Measurements from ENCODE around the gene ALDH4A1. TPM values are rescaled to one million over a fixed set of nuclear protein-coding genes. Genes with fewer than 3 reads are reported as not detected.
"Not testable (repeated sequence)": the region's sequence is repeated elsewhere in the genome, so short reads cannot be mapped to it uniquely, and the experiment has no call there.

Gene ALDH4A1
- total RNA-seq, 1 donor from 2014 or later = 13.0 TPM

DNA sequence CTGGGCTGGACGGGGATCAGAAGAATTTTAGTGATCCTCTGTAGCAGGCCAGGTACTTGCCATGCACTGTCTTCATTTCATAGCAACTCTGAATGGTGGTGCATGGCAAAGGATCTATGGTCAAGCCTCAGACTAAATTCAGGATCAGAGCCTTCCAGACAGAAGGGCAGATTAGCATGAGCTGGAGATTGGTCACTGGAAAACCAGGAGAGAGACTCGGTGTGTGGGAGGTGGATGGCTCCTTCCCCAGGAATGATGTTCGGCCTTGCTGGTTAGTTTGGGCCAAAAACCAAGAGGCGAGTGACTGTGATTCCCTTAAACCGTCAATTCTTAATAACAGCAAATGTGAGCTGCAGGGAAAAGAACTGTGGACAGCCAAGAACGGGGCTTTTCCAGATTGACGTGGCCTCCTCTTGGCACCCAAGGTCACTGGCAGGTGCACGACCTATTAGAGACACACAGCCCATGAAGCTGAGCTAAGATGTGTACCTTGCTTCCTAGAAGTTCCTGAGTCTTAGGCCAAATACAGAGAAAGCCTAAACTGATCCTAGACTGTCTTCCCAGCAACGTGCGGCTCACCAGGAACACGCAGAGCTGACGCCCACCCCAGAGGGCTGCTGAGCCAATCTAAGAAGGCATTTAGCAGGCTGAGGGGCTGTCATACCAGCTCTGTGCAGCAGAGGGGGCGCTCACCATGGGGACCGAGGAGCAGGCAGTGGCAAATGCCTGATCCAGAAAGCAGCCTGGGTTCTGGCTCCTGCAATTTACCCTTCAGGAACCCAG is 18.5 kb downstream of the ALDH4A1 start:
- intact Hi-C loops (cut with DNase I) = no loop called here
- DNase-seq (ENCODE audit: low spot score) = peak; percentile 86
- peak; percentile 76 for ATAC-seq

DNA sequence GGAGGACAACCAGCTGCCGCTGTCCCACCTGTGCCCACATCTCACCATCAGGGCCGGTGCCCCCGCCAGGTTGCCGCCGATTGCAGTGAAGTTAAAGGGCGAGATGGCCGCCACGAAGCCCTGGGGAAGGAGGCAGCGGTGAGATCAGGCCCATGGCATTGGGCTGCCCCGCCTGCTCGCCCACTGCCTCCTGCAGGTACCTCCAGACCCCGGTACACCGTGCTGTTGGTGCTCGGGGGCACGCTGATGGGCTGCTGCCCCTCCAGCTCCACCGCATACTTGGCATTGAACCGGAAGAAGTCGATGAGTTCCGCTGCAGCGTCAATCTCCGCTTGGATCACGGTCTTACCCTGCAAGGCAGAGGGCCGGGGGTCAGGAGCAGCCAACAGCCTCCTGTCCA is 19.3 kb downstream of the ALDH4A1 start:
- ATAC-seq (no peak), DNase-seq (ENCODE audit: low spot score) (no peak)
- intact Hi-C loops (cut with DNase I) = no loop called here

DNA sequence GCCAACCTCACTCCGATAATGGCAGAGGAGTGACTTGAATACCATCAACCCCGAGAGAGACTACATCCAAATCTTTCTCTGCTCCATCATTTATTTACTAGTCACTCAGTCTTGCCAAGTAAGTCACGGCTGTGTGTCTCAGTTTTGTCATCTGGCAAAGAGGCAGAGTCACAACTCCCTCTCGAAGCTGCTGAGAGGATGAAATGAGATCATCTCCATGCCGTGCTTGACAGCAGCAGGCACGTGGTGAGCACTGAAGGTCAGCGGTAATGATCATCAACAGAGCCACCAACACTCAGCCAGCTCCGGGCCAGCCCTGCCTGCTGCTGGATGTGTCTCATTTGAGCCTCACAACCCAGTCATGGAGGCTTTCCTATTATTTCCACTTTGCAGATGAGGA is 19.9 kb downstream of the ALDH4A1 start:
- no peak for DNase-seq (ENCODE audit: low spot score)
- intact Hi-C loops (cut with DNase I) = no loop called here
- no peak for ATAC-seq

DNA sequence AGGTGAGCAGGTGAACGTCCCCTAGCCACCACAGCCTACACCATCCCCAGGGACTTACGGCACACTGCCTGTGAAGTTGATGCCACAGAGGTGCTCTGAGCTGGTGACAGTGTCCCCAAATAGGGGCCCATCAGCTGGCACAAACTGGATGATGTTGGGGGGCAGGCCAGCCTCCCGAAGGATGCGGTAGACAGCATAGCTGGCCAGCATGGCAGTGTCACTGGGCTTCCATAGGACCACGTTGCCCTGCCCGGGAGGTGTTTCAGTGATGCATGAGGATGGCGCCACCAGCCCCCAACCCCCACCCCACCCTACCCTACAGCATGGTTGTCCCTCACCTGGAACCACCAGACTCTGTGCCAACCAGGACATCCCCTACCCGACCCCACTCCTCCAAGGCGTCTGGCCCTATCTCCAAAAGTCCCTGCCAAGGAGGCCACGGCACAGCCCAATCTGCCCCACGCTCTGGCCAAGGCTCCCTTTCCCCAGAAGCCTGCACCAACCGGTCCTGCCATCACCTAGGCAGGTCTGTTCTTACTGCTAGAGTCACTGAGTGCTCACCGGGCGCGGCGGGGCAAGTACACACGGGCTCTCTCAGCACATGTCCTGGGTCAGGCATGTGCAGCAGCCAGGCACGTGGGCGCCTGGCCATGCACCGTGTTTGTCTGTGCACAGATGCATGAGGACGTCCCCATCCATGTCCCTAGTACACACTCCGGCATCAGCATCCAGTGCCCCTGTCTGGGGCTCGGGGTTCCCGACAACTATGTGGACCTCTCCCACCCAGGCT is 20.5 kb downstream of the ALDH4A1 start:
- intact Hi-C loops (cut with DNase I) = no loop called here
- ATAC-seq (no peak), DNase-seq (ENCODE audit: low spot score) (no peak)

DNA sequence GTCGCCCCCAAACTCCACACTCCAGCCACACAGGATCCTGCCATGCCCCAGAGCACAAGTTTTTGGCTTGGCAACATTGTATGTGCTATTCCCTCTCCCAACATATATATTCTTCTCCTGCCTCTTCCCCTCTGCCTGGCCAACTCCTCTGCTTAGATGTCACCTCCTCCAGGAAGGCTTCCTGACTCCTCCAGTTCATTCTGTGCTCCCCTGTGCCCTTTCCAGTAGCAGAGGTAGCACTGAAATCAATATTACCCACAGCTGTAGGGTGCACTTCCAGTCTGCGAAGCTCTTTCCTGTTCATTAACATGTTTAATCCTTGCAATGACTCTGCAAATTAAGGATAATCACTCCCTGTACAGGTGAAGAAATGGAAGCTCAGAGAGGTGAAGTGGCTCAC is 21.2 kb downstream of the ALDH4A1 start:
- intact Hi-C loops (cut with DNase I) = no loop called here
- no peak for DNase-seq (ENCODE audit: low spot score)
- no peak for ATAC-seq

DNA sequence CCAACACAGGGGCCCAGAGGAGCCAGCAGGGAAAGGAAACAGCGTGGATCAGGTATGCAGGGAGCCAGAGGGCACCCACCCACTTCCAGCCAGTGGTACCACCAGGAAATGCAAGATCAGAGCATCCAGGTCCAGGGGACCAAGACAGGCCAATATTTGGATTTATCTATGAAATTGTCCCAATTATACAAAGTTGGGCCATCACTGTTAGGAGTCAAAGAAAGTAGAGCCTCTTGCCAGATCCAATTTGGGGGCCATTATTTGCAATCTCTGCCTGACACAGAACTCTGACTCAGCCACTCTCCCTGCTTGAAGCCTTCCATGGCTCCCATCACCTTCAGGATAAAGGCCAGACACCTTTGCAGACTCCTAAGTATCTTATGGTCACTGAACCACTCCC is 21.8 kb downstream of the ALDH4A1 start:
- ATAC-seq = no peak
- intact Hi-C loops (cut with DNase I) = no loop called here
- DNase-seq (ENCODE audit: low spot score) = no peak

DNA sequence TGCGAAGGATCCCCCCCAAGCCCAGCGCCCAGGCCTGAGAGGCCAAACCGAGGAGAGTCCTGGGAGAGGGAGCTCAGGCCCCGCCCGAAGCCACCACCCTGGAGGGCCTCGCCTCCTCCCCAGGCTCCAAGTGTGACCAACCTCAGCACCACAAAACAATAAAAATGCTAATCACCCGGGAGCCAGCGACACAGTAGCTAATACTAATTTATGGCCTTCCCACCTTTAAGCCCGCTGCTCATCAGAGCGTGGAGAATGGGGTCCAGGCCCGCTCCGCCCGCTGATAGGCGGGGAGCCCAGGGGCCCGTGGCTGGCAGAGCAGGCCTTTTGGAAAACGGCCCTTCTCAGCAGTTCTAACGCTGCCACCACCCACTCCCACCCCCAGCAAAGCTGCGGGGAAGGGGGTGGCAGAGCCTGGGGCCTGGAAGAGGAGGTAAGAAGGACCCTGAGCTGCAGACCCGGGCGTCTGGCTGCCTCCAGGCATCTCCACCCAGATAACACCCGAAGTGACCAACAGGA is 22.5 kb downstream of the ALDH4A1 start:
- ATAC-seq = no peak
- intact Hi-C loops (cut with DNase I) = no loop called here
- no peak for DNase-seq (ENCODE audit: low spot score)

DNA sequence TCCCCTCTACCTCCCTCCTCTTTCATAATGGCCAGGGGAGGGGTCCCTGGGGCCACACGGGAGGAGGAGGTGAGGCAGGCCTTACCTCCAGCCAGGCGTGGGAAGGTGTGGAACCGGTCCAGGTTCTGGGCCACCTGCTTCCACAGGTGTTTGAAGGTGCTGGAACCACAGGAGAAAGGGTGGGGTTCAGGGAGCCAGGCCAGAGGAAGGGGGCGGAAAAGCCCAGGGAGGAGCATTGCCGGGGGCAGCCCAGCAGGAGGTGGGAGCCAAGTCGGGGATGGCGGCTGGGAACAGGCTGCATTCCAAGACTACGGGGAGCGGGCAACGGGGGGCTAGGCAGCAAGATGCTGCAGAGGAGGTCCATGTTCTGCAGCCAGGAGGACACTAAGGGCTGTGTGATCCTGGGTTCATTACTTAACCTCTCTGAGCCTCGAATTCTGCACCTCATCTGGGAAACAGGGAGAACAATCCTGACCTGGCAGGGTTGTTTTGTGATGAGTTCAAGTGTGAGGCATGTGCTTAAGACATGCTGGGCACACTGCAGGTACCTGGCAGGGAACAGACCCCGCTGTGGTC is 23.1 kb downstream of the ALDH4A1 start:
- ATAC-seq (no peak), DNase-seq (ENCODE audit: low spot score) (no peak)
- intact Hi-C loops (cut with DNase I) = no loop called here

DNA sequence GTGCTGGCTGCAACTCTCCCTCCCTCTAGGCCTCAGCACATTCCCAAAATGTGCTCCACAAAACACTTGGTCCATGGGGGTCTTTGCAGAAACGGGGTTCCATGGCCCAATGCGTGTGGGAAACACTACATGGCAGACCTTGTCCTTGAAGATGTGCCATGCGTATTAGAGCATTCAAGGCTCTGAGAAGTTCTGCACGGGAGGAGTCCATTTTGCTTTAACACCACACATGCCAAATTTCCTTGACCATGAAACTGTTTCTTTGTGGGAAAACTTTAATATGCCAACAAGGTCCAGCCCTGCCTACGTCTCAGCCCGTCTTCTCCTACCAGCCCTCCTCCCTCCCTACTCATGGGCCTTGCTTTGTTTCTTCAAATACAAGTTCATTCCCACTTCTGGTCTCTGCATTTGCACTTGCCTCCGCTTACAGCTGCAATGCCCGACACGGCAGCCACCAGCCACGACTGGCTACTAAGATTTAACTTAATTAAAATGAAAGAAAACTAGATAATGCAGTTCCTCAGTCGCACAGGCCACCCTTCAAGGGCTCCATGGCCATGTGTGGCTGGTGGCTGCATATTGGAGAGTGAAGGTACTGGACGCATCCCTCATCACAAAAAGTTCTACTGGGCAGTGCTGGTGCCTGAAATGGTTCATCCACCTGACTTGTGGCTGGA is 23.7 kb downstream of the ALDH4A1 start:
- DNase-seq (ENCODE audit: low spot score) (no peak), ATAC-seq (no peak)
- intact Hi-C loops (cut with DNase I) = no loop called here

DNA sequence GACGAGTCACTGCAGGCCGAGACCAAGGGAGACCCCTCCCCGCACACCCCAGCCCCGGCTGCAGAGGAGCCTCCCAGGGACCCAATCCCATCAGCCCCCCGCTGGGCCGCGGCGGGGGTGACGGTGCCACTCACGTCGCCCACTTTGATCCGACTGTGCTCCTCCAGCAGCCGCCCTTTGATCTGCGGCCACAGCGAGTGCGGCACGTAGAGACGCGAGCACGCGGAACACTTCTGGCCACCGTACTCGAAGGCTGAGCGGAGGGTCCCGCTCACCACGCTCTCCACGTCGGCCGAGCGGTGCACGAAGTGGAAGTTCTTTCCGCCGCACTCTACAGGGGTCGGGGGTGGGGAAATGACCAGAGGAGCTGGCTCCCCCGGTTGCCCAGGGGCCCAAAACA is 25.1 kb downstream of the ALDH4A1 start:
- ATAC-seq = no peak
- intact Hi-C loops (cut with DNase I) = no loop called here

DNA sequence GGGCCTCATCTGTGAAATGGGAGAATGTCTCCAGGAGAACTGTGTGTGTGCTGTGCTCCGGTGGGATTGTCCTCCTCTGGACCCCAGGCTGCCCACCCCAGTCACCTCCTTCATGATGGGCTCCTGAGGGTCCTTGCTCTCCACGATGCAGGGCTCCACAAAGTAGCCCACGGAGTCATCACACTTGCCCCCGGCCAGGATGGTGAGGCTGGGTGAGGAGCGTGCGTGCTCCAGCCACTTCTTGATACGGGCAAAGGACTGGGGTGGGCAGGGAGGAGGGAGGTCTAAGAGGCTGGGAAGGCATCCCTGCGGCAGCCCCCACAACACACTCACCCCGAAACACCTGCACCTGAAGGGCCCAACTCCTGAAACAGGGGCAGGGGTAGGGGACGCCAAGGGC is 26.1 kb downstream of the ALDH4A1 start:
- intact Hi-C loops (cut with DNase I) = no loop called here
- ATAC-seq = no peak
- DNase-seq (ENCODE audit: low spot score) = no peak

More for the DNA sequence above, 25.1 kb downstream of the ALDH4A1 start:
- no peak for DNase-seq (ENCODE audit: low spot score)

DNA sequence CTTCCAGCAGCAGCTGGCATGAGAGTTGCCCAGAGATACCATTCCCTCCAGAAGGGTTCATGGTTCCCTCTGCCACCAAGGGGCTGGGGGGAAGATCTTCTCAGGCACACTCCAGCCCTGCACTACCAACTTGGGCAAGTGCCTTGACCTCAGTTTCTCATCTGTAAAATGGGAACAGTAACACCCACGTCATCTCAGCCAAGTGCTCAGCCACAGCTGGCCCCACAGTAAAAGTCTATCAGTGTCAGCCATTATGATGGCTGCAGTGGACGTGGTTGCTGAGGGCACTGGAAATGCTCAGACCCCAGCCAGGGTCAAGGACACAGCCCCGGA is 26.6 kb downstream of the ALDH4A1 start:
- no peak for ATAC-seq
- no peak for DNase-seq (ENCODE audit: low spot score)
- intact Hi-C loops (cut with DNase I) = no loop called here

DNA sequence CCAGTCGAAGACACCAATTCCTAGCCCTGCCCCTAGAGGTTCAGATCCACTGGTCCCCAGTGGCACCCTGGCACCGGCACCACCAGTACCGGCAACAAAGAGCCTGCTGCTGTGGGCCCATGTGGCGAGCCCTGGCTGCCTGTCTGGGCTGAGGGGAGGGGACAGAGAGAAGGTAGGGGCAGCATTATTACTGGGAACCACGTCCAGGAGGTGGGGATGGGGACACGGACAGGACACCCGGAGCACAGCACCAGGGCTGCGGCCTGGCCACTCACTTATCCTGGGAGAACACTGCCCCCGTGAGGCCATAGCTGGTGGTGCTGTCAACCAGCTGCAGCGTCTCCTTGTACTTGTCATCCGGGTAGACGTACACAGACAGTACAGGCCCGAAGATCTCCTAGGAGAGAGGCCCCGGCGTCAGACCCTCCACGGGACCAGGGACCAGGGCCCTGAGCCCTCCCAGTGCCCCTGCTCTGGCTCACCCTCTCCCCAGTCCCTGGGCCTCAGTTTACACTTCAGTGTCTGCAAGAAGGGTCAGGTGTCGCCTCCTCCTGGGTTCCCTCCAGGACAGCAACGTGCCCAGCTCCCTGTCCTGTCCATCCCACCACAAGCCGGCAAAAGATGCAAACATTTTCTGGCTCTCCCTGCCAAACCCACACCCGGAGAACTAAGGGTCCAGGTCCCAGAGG is 27.1 kb downstream of the ALDH4A1 start:
- ATAC-seq (peak; percentile 78), DNase-seq (ENCODE audit: low spot score) (peak; percentile 87)
- intact Hi-C loops (cut with DNase I) = no loop called here

DNA sequence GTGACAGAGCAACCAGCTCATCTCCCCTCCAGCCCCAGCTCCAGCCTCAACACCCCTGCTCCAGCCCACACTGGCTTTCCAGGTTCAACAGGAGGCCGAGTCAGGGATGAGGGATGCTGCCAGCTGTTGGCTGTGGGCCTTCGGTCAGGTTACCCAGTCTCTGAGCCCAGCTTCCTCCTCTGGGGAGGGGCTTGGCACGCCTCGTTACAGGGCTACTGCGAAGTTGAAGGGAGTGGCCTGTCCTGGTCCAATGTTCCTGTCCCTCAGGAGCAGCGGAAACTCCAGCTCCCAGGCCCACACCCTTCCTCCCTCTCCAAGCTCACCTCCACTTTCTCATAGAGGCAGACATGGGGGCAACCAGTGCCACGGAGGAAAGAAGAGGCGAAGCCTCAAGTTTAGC is 27.8 kb downstream of the ALDH4A1 start:
- DNase-seq (ENCODE audit: low spot score) = no peak
- ATAC-seq = peak; percentile 25
- intact Hi-C loops (cut with DNase I) = no loop called here

DNA sequence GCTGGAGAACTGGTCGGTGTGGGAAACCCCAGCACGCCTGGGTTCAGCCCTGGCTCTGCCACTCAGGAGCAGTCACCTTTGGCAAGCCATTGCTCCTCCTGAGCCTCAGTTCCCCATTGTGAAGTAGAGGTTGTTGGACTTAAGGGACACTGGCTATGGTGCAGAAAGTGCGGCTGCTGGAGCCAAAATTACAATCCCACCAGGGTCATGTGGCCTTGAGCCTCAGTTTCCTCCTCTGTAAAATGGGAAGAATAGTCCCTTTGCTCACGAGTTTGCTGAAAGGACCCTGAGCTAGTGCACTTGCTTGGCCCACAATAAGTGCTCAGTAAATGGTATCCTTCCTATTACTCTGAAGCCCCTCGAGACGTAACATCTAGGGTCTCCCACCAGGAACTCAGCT is 28.3 kb downstream of the ALDH4A1 start:
- DNase-seq (ENCODE audit: low spot score) (no peak), ATAC-seq (no peak)
- intact Hi-C loops (cut with DNase I) = no loop called here

DNA sequence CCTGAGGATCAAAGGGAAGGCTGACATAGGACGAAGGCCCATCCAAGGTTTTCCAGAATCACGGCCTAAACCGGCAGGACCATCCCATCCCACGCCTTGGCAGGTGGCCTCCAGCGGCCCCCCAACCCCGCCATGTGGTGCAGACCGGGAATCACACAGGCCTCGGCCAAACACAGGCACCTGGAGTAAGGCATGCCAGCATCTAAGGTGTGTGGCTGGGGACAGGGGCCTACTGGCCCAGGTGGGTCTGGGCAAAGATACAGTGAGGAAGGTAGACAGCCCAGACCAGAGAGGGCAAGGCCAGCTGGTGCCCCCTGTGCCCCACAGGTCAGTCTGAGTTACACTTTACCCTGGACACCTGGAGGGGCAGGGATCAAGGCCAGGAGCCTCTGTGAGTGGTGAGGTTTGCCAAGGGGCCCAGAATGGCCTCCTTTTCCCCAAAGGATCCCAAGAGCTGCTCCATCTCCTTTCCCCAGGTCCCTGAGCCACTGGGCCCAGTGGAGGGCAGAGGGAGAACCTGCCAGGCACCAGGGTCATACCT is 30.2 kb downstream of the ALDH4A1 start:
- intact Hi-C loops (cut with DNase I) = no loop called here
- DNase-seq (ENCODE audit: low spot score) (no peak), ATAC-seq (no peak)

DNA sequence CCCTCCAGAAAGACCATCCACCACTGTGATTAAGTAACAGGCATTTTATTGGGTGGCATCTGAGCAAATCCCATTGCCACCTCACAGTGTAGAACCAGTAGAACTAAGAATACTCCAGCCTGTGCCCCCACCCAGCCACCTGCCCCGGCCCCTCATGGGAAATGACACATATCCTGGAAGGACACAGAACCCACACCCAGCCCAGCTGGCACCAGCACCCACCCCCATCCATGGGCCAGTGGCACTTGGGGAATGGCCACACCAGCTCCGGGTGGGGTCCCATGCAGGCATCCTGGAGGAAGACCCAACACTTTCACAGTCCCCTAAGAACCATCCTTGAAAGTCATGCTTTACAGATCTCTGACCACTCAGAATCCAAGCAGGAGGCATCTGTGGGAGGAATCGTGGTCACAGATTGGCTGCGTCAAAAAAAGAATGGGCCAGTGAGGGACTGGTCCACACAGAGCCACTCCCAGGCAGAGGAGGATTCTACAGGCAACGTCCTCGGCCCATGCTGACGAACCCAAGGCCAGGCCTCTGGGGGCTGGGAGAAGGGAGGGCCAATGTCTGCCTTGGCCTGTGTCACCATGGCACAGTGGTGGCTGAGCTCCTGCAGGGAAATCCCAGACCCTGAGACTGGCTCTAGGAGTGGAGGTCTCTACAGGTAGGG is 30.8 kb downstream of the ALDH4A1 start:
- no peak for ATAC-seq
- no peak for DNase-seq (ENCODE audit: low spot score)
- intact Hi-C loops (cut with DNase I) = no loop called here

DNA sequence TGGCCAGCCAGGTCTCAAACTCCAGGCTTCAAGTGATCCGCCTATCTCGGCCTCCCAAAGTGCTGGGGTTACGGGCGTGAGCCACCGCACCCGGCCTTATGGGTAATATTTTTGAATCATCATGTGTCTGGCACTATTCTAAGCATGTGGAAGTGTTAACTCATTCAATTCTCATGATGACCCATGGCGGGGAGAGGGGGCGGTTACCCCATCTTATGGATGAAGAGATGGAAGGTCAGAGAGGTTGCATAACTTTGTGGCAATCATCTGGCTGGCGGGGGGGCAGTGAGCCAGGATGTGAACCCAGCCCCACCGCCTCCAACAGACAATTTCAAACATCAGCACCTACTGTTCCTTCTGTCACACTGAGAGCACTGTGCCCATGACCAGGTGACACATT is 31.4 kb downstream of the ALDH4A1 start:
- ATAC-seq (no peak), DNase-seq (ENCODE audit: low spot score) (no peak)
- intact Hi-C loops (cut with DNase I) = no loop called here

DNA sequence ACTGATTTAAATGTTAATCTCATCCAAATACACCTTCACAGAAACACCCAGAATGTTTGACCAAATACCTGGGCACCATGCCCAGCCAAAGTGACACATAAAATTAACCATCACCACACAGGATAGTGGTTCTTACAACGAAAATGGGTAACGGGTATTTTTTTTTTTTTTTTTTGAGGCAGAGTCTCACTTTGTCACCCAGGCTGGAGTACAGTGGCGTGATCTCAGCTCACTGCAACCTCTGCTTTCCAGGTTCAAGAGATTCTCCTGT is 31.8 kb downstream of the ALDH4A1 start:
- ATAC-seq; DNase-seq (ENCODE audit: low spot score); intact Hi-C loops (cut with DNase I): not testable (repeated sequence)

Data from sciatic nerve (tissue), 2 donors.